Measurements from ENCODE around the gene WDFY2.

The WDFY2 gene

DNA sequence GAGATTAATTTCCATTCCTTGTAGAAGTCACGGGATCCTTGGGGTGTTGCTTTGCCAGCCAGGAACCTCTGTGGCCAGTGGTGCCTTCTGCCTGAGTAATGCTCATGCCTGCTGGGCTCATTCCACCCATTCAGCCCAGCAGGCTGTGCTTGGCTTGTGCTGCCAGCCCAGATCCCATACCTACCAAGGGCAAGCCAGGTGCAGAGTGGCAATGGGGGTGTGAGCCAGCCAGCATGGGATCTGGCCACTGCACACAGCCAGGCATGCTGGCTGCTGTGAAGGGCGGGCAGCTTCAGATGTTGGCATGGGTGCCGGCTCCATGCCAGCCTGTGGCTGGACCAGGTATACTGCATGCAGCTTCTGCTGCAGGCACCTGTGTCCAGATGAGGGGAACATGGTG lies 42.5 kb downstream of the WDFY2 start:
- no peak overlapping the region for H3K23ac ChIP-seq (ENCODE audit: low read length)
- H4K91ac ChIP-seq (ENCODE audit: low read depth, low read length) = no peak overlapping the region
- peaks cover 2 to 5% of the 10 kb centered on the region in 2 experiments for H3K4me1 ChIP-seq (ENCODE audit: control insufficient read depth in 1 of 2, insufficient read depth in 2 of 2, low read length in 2 of 2)
- no peaks in the 10 kb centered on the region for H3K79me1 ChIP-seq (ENCODE audit: low read length)
- H2BK12ac ChIP-seq (ENCODE audit: low read length) = no peak overlapping the region
- no peak overlapping the region for H2BK120ac ChIP-seq (ENCODE audit: insufficient read depth, low read length, poor library complexity)
- no peak overlapping the region for H3K4me3 ChIP-seq (ENCODE audit: low read depth, low read length)
- peak overlapping the region; percentile 69 for H3K4ac ChIP-seq (ENCODE audit: low read depth, low read length)
- H2AK5ac ChIP-seq (ENCODE audit: low read length) = no peak overlapping the region
- no peak overlapping the region for H3K4me2 ChIP-seq (ENCODE audit: low read length)
- no peaks in the 10 kb centered on the region for H3K27me3 ChIP-seq (ENCODE audit: insufficient read depth, low read length)
- no peak overlapping the region for H3K27ac ChIP-seq (ENCODE audit: low read depth, low read length)
- H2BK5ac ChIP-seq (ENCODE audit: low read depth, low read length, poor library complexity) = no peak overlapping the region
- H3K36me3 ChIP-seq (ENCODE audit: control insufficient read depth in 1 of 2, insufficient read depth in 2 of 2, low read length in 2 of 2) = no peaks in the 10 kb centered on the region
- no peak overlapping the region for H4K8ac ChIP-seq (ENCODE audit: low read depth, low read length)
- no peaks in the 10 kb centered on the region for H3K79me2 ChIP-seq (ENCODE audit: control insufficient read depth, insufficient read depth, low read length, poor library complexity)
- no CpG with 5 or more reads among the region's 3 CpGs for WGBS (ENCODE audit: extremely low coverage, insufficient coverage, insufficient read length)
- H3K9ac ChIP-seq (ENCODE audit: low read length) = no peak overlapping the region
- H3K18ac ChIP-seq (ENCODE audit: low read length) = peak overlapping the region; percentile 0
- no peak overlapping the region for H4K12ac ChIP-seq (ENCODE audit: low read depth, low read length)
- no peak overlapping the region for H2AFZ ChIP-seq (ENCODE audit: insufficient read depth, low read length, poor library complexity)
- H3K14ac ChIP-seq (ENCODE audit: low read length) = no peak overlapping the region
- peaks cover 6% of the 10 kb centered on the region for H3K9me3 ChIP-seq (ENCODE audit: insufficient read depth, low read depth, low read length)
- no peak for DNase-seq

DNA sequence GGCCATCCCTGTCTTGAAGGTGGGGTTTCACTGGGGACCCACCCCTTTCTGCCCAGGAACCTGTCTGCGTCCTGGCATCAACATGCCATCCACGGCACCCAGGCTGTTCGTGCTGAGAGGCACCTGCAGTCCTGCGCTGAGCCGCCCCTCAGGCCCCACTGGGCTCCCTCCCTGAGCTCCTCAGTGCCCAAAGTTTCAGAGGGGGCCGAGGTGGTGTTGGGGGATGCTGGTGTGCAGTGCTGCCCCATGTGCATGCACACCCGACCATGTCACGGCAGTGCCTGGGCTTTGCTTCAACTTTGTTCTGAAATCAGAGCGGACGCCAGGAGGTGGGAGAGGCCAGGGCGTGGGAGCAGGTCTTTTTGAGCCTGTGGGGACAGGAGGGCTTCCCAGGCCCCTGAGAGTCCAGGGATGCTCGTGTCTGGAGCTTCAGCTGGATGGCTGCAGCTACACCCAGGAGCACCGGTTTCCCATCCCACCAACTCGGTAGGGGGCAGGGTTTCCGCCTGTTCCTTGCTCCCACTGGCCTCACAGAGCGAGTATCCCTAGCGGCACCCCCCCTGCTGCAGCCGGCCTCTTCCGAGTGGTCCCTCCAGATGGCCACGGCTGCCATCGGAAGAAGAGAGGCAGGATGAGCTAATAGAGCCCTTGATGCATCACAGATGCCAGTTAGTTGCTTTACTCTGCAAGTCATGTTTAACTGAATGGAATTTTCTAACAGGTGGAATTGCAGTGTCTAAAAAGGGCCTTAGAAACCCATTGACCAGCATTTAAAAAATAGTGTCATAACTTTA lies 44.0 kb downstream of the WDFY2 start:
- H3K4ac ChIP-seq (ENCODE audit: low read depth, low read length) = peak overlapping the region; percentile 37
- no peak overlapping the region for H2BK120ac ChIP-seq (ENCODE audit: insufficient read depth, low read length, poor library complexity)
- H3K18ac ChIP-seq (ENCODE audit: low read length) = no peak overlapping the region
- no peak overlapping the region for H3K23ac ChIP-seq (ENCODE audit: low read length)
- no peak overlapping the region for H3K14ac ChIP-seq (ENCODE audit: low read length)
- H3K36me3 ChIP-seq (ENCODE audit: control insufficient read depth in 1 of 2, insufficient read depth in 2 of 2, low read length in 2 of 2) = no peaks in the 10 kb centered on the region
- DNase-seq = peak in 1 of 2 donors; percentile 27
- H4K91ac ChIP-seq (ENCODE audit: low read depth, low read length) = no peak overlapping the region
- no peak overlapping the region for H4K12ac ChIP-seq (ENCODE audit: low read depth, low read length)
- H3K79me2 ChIP-seq (ENCODE audit: control insufficient read depth, insufficient read depth, low read length, poor library complexity) = no peaks in the 10 kb centered on the region
- H3K9me3 ChIP-seq (ENCODE audit: insufficient read depth, low read depth, low read length) = peaks cover 6% of the 10 kb centered on the region
- no peak overlapping the region for H3K9ac ChIP-seq (ENCODE audit: low read length)
- H3K4me2 ChIP-seq (ENCODE audit: low read length) = no peak overlapping the region
- H3K27me3 ChIP-seq (ENCODE audit: insufficient read depth, low read length) = no peaks in the 10 kb centered on the region
- H2AK5ac ChIP-seq (ENCODE audit: low read length) = no peak overlapping the region
- no peak overlapping the region for H2AFZ ChIP-seq (ENCODE audit: insufficient read depth, low read length, poor library complexity)
- no peak overlapping the region for H2BK12ac ChIP-seq (ENCODE audit: low read length)
- no CpG with 5 or more reads among the region's 21 CpGs for WGBS (ENCODE audit: extremely low coverage, insufficient coverage, insufficient read length)
- no peak overlapping the region for H3K4me3 ChIP-seq (ENCODE audit: low read depth, low read length)
- peaks cover 5 to 8% of the 10 kb centered on the region in 2 experiments for H3K4me1 ChIP-seq (ENCODE audit: control insufficient read depth in 1 of 2, insufficient read depth in 2 of 2, low read length in 2 of 2)
- H2BK5ac ChIP-seq (ENCODE audit: low read depth, low read length, poor library complexity) = no peak overlapping the region
- H3K27ac ChIP-seq (ENCODE audit: low read depth, low read length) = no peak overlapping the region
- H3K79me1 ChIP-seq (ENCODE audit: low read length) = peaks cover 3% of the 10 kb centered on the region
- H4K8ac ChIP-seq (ENCODE audit: low read depth, low read length) = no peak overlapping the region

DNA sequence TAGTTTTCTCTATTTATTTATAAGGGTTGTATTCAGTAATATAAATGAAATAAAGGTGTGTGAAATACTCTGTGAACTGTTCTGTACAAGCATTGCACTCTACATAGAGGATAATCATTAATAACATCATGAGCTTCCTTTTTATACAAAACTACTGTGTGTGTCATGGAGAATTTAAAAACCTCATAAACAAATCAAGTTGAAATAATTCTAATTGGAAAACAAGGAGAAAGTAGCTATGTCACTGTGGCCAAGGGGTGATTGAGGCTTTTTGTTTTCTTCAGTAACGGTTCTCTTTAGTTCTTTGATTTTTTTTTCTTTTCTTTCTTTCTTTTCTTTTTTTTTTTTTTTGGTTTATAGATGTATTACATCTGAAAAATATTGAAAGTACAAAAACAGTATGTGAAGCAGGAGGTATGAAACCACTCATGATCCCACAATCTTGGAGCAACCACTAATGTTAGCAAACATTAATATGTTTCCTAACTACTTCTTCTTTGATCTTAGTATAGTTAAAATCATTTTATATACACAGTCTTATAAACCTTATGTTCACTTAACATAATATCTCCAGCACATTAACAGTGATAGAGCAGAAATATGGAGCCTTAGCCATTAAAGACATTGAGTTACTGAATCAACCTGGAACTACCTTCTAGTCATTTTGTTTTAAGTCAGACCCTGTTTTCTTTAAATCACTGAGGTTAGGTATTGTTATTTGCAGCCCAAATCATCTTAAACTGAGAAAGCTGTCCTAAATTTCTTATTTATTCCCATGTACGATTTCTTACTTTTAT lies 45.4 kb downstream of the WDFY2 start:
- Histone ChIP-seq H3K4me3 (ENCODE audit: low read depth, low read length) (no peak overlapping the region), H3K9me3 (ENCODE audit: insufficient read depth, low read depth, low read length) (peaks cover 6% of the 10 kb centered on the region), H2AK5ac (ENCODE audit: low read length) (no peak overlapping the region), H2BK12ac (ENCODE audit: low read length) (no peak overlapping the region), H3K4me1 (ENCODE audit: control insufficient read depth in 1 of 2, insufficient read depth in 2 of 2, low read length in 2 of 2) (peaks cover 5 to 9% of the 10 kb centered on the region in 2 experiments), H3K79me1 (ENCODE audit: low read length) (peaks cover 3% of the 10 kb centered on the region), H3K4me2 (ENCODE audit: low read length) (no peak overlapping the region), H3K14ac (ENCODE audit: low read length) (no peak overlapping the region), H4K8ac (ENCODE audit: low read depth, low read length) (no peak overlapping the region), H3K23ac (ENCODE audit: low read length) (no peak overlapping the region), H3K79me2 (ENCODE audit: control insufficient read depth, insufficient read depth, low read length, poor library complexity) (no peaks in the 10 kb centered on the region), H3K27ac (ENCODE audit: low read depth, low read length) (no peak overlapping the region), H3K4ac (ENCODE audit: low read depth, low read length) (no peak overlapping the region), H3K9ac (ENCODE audit: low read length) (no peak overlapping the region), H2BK5ac (ENCODE audit: low read depth, low read length, poor library complexity) (no peak overlapping the region), H4K91ac (ENCODE audit: low read depth, low read length) (no peak overlapping the region), H3K18ac (ENCODE audit: low read length) (no peak overlapping the region), H2AFZ (ENCODE audit: insufficient read depth, low read length, poor library complexity) (no peak overlapping the region), H3K27me3 (ENCODE audit: insufficient read depth, low read length) (no peaks in the 10 kb centered on the region), H3K36me3 (ENCODE audit: control insufficient read depth in 1 of 2, insufficient read depth in 2 of 2, low read length in 2 of 2) (no peaks in the 10 kb centered on the region), H4K12ac (ENCODE audit: low read depth, low read length) (no peak overlapping the region), H2BK120ac (ENCODE audit: insufficient read depth, low read length, poor library complexity) (no peak overlapping the region)
- no CpG with 5 or more reads among the region's 2 CpGs for WGBS (ENCODE audit: extremely low coverage, insufficient coverage, insufficient read length)
- DNase-seq = no peak

DNA sequence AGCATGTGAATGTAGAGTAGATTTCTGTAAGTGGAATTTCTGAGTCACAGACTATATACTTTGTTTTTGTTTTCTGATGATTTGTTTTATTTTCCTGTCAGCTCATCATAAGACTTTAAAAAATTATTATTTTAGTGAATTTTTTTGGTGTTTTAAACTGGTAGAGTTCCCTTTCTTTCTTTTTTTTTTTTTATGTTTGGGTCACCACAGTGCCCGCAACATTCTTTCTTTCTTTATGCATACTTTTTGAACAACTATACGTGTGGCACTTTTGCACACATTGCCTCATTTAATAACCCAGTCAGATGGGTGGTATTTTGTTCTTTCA lies 46.0 kb downstream of the WDFY2 start:
- H2AFZ ChIP-seq (ENCODE audit: insufficient read depth, low read length, poor library complexity) = no peak overlapping the region
- H3K4me3 ChIP-seq (ENCODE audit: low read depth, low read length) = no peak overlapping the region
- H4K91ac ChIP-seq (ENCODE audit: low read depth, low read length) = no peak overlapping the region
- WGBS (ENCODE audit: extremely low coverage, insufficient coverage, insufficient read length) = no CpG with 5 or more reads among the region's 2 CpGs
- no peak overlapping the region for H3K4ac ChIP-seq (ENCODE audit: low read depth, low read length)
- no peak overlapping the region for H3K27ac ChIP-seq (ENCODE audit: low read depth, low read length)
- no peaks in the 10 kb centered on the region for H3K36me3 ChIP-seq (ENCODE audit: control insufficient read depth in 1 of 2, insufficient read depth in 2 of 2, low read length in 2 of 2)
- no peak overlapping the region for H4K12ac ChIP-seq (ENCODE audit: low read depth, low read length)
- H2BK5ac ChIP-seq (ENCODE audit: low read depth, low read length, poor library complexity) = no peak overlapping the region
- H3K23ac ChIP-seq (ENCODE audit: low read length) = no peak overlapping the region
- no peak overlapping the region for H3K4me2 ChIP-seq (ENCODE audit: low read length)
- H3K79me1 ChIP-seq (ENCODE audit: low read length) = peaks cover 3% of the 10 kb centered on the region
- H2BK120ac ChIP-seq (ENCODE audit: insufficient read depth, low read length, poor library complexity) = no peak overlapping the region
- H2AK5ac ChIP-seq (ENCODE audit: low read length) = no peak overlapping the region
- H2BK12ac ChIP-seq (ENCODE audit: low read length) = no peak overlapping the region
- no peak overlapping the region for H3K9ac ChIP-seq (ENCODE audit: low read length)
- no peak overlapping the region for H3K14ac ChIP-seq (ENCODE audit: low read length)
- H4K8ac ChIP-seq (ENCODE audit: low read depth, low read length) = no peak overlapping the region
- H3K4me1 ChIP-seq (ENCODE audit: control insufficient read depth in 1 of 2, insufficient read depth in 2 of 2, low read length in 2 of 2) = peaks cover 5 to 6% of the 10 kb centered on the region in 2 experiments
- no peak overlapping the region for H3K18ac ChIP-seq (ENCODE audit: low read length)
- no peak for DNase-seq
- no peaks in the 10 kb centered on the region for H3K79me2 ChIP-seq (ENCODE audit: control insufficient read depth, insufficient read depth, low read length, poor library complexity)
- peaks cover 4% of the 10 kb centered on the region for H3K9me3 ChIP-seq (ENCODE audit: insufficient read depth, low read depth, low read length)
- no peaks in the 10 kb centered on the region for H3K27me3 ChIP-seq (ENCODE audit: insufficient read depth, low read length)

Data from trophoblast cell (in vitro differentiated cells and primary cell).